Measurements from ENCODE around the gene ZBTB48. TPM values are rescaled to one million over a fixed set of nuclear protein-coding genes. Genes with fewer than 3 reads are reported as not detected.

The ZBTB48 gene
- total and polyA plus RNA-seq, 4 donors, result 8.3 to 18.1 (median 13.1) TPM

- no peak for DNase-seq (ENCODE audit: low spot score)
- Histone ChIP-seq H3K27ac (ENCODE audit: low read depth in 1 of 2, low read length in 2 of 2) (no peak overlapping the region), H3K9me3 (ENCODE audit: control insufficient read depth in 4 of 4, low read length in 3 of 4) (no peaks in the 10 kb centered on the region), H3K4me1 (ENCODE audit: control insufficient read depth in 4 of 4, insufficient read depth in 4 of 4, low read length in 3 of 4) (peaks cover 0 to 11% (median 5%) of the 10 kb centered on the region in 4 donors), H3K36me3 (ENCODE audit: control insufficient read depth in 4 of 4, insufficient read depth in 3 of 4, low read depth in 1 of 4, low read length in 3 of 4) (peaks cover 6 to 50% (median 30%) of the 10 kb centered on the region in 4 donors), H3K27me3 (ENCODE audit: control insufficient read depth in 4 of 4, insufficient read depth in 4 of 4, low read length in 3 of 4) (no peaks in the 10 kb centered on the region), H3K9ac (ENCODE audit: low read depth in 1 of 2, low read length in 2 of 2) (no peak overlapping the region), H3K4me3 (ENCODE audit: low read depth in 1 of 3, low read length in 3 of 3) (no peak overlapping the region)
- 98% methylated on average over 8 of the region's 8 CpGs for WGBS
- no peak for TF ChIP-seq SP1 (IDR thresholded peaks at IDR 0.05)
- TF ChIP-seq HNF4A (conservative IDR thresholded peaks at IDR 0.05), result no peak
- no peak for TF ChIP-seq RAD21 (IDR thresholded peaks at IDR 0.05)
- TF ChIP-seq FOXA2 (IDR thresholded peaks at IDR 0.05), result no peak
- no peak for TF ChIP-seq NR2F2 (IDR thresholded peaks at IDR 0.05)
- TF ChIP-seq ZBTB33 (IDR thresholded peaks at IDR 0.05), result no peak
- no peak for TF ChIP-seq JUND (IDR thresholded peaks at IDR 0.05)
- no peak for TF ChIP-seq YY1 (IDR thresholded peaks at IDR 0.05)
- no peak for TF ChIP-seq ATF3 (IDR thresholded peaks at IDR 0.05)
- TF ChIP-seq MAX (IDR thresholded peaks at IDR 0.05), result no peak
- no peak for TF ChIP-seq HNF4G (IDR thresholded peaks at IDR 0.05)
- no peak for TF ChIP-seq TAF1 (conservative IDR thresholded peaks at IDR 0.05)
- TF ChIP-seq FOXA1 (IDR thresholded peaks at IDR 0.05), result no peak
- TF ChIP-seq REST (IDR thresholded peaks at IDR 0.05), result no peak
- TF ChIP-seq EGR1 (IDR thresholded peaks at IDR 0.05; ENCODE audit: low read depth in 2 of 2), result no peak
- no peak for TF ChIP-seq CTCF (IDR thresholded peaks at IDR 0.05; ENCODE audit: low read depth, low read length, missing input control)
- no peak for TF ChIP-seq GABPA (IDR thresholded peaks at IDR 0.05 in 1 of 2, conservative IDR thresholded peaks at IDR 0.05 in 1 of 2)
- no peak for TF ChIP-seq RXRA (IDR thresholded peaks at IDR 0.05)
Measured at GRCh38 chr1:6631058-6631457, 51.3 kb downstream of the ZBTB48 start.
